T-helper 2 cell treated with Interferon-gamma antibody and Interleukin-4, amounts not matched to agents 5 μg/mL and 100 μg/mL, for 36 hours (primary cell): ENCODE results near the gene ASPRV1.
A peak's percentile ranks its signal among the peaks of the same experiment; 100 is the strongest.

ENCODE experiments used
- DNase-seq: peaks from one replicate; pipeline ENCODE4 v3.0.0; 2021; ENCODE audit warnings: low spot score
- H3K27ac Mint-ChIP-seq: one replicate; pipeline ENCODE4 v1.8.0; 2021; ENCODE audit warnings: mild to moderate bottlenecking, mixed read lengths
- H3K27me3 Mint-ChIP-seq: one replicate; pipeline ENCODE4 v1.8.0; 2021; ENCODE audit warnings: low read depth, mixed read lengths
- H3K36me3 Mint-ChIP-seq: one replicate; pipeline ENCODE4 v1.8.0; 2021; ENCODE audit warnings: low read depth, mixed read lengths
- H3K4me1 Mint-ChIP-seq: one replicate; pipeline ENCODE4 v1.8.0; 2021; ENCODE audit warnings: low read depth, mixed read lengths
- H3K4me3 Mint-ChIP-seq: one replicate; pipeline ENCODE4 v1.8.0; 2022; ENCODE audit warnings: mild to moderate bottlenecking, moderate library complexity, mixed read lengths
- H3K9me3 Mint-ChIP-seq: one replicate; pipeline ENCODE4 v1.8.0; 2021; ENCODE audit warnings: mixed read lengths

Gene ASPRV1

DNA sequence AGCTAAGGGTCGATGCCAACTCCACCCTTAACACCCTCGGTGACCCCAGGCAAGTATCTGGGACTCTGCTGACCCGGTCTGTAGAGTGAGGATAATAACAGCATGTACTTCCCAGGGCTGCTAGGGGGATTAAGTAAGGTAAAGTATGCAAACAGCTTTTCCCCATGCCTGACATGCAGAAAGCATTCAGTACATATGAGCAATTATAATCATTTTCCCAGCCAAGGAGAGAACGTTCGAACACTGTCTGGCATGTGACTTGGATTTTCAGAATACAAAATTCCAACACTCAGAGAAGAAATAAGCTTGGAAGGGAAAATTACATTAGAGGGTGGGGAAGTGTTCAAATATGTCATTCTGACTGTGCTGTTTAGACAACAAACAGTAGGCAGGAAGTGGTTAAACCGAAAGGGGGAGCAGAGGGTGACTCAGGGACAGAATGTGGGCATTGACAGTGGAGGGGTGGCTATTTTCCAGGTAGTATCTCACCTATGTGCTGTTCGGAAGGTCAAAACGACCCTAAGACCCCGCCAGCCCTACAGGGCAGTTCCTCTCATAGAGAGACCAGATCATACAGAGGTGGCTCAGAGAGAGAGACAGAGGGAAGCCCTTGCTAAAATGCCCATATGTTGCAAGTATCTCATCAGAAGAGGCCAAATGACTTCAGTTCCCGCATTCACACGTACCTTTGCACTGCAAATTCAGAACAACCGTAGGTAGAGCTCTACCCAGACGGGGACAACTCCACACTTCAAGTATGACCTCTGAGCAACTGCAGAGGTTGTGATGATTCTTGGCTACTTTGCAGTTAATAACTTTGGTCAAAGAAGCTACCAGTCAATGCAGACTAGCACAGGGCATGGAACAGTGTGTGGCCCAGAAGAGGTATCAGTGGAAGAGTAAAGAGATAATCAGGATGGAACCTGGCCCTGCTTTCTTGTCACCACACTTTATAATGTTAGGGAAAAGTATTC, 14.8 kb downstream of the ASPRV1 start:
- peaks cover 44% of the 10 kb centered on the region for H3K4me1 Mint-ChIP-seq
- peaks cover 26% of the 10 kb centered on the region for H3K36me3 Mint-ChIP-seq
- no peaks in the 10 kb centered on the region for H3K27me3 Mint-ChIP-seq
- peak; percentile 65 for DNase-seq
- H3K4me3 Mint-ChIP-seq = peak overlapping the region; percentile 62
- H3K27ac Mint-ChIP-seq = peak overlapping the region; percentile 90
- H3K9me3 Mint-ChIP-seq = no peaks in the 10 kb centered on the region

DNA sequence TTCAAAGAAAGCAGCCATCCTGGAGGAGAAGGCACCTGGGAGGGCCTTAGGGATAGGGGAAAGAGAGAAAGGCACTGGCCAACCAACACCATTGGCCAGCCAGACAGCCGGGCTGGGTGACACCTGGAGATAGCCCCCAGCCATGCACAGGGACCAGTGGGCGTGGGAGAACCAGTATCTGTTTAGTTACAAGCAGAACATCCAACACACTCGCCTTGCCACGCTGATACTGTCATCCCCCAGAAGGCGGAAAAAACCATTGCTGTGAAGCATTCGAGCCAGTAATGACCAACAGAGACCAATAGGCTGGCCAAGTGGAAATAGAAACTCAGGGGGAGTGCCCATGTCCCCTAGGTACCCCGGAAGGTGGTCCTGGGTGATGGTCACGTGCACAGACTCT, 15.5 kb downstream of the ASPRV1 start:
- no peak for DNase-seq
- Mint-ChIP-seq H3K27me3 (no peaks in the 10 kb centered on the region), H3K9me3 (no peaks in the 10 kb centered on the region), H3K4me1 (peaks cover 44% of the 10 kb centered on the region), H3K27ac (peak overlapping the region; percentile 90), H3K4me3 (peak overlapping the region; percentile 62), H3K36me3 (peaks cover 33% of the 10 kb centered on the region)

DNA sequence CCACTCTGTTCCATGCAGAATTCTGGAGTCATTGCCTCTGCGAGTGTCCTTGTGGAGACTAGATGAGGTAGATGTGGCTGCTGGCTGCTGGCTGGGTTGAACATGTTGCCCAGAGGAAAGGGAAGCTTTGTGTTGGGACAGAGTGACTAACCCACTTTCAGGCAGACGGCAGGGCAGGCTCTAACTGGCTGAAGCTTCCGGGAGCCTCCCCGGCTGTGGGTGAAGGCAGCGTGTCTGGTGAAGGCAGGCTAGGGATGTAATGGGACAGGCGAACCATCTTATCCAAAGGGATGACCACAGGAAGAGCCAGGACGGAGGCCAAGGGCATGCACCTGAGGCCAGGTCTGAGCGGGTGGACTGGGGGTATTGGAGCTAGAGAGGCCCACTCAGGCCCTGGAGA, 16.0 kb downstream of the ASPRV1 start:
- H3K27ac Mint-ChIP-seq = peak overlapping the region; percentile 90
- no peak for DNase-seq
- peak overlapping the region; percentile 62 for H3K4me3 Mint-ChIP-seq
- H3K4me1 Mint-ChIP-seq = peaks cover 44% of the 10 kb centered on the region
- H3K36me3 Mint-ChIP-seq = peaks cover 37% of the 10 kb centered on the region
- no peaks in the 10 kb centered on the region for H3K9me3 Mint-ChIP-seq
- no peaks in the 10 kb centered on the region for H3K27me3 Mint-ChIP-seq

DNA sequence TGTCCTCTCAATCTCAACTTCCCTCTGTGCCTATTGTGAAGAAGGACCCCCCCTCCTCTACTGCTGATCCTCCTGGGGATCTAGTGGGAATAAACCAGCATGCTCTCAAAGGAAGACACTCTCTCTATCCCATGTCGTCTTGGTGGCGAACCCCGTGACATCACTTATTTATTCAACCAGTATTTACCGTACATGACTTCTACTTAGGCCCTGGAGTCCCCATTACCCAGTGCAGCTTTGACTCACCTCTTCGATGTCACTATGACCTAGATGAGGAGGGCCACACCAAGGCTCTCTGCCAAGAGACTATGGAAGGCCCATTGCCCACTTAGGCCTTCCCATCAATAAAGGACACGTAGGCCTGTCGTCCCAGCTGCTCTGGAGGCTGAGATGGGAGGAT, 16.7 kb downstream of the ASPRV1 start:
- H3K27ac Mint-ChIP-seq = peak overlapping the region; percentile 43
- H3K4me3 Mint-ChIP-seq = no peak overlapping the region
- peaks cover 44% of the 10 kb centered on the region for H3K36me3 Mint-ChIP-seq

DNA sequence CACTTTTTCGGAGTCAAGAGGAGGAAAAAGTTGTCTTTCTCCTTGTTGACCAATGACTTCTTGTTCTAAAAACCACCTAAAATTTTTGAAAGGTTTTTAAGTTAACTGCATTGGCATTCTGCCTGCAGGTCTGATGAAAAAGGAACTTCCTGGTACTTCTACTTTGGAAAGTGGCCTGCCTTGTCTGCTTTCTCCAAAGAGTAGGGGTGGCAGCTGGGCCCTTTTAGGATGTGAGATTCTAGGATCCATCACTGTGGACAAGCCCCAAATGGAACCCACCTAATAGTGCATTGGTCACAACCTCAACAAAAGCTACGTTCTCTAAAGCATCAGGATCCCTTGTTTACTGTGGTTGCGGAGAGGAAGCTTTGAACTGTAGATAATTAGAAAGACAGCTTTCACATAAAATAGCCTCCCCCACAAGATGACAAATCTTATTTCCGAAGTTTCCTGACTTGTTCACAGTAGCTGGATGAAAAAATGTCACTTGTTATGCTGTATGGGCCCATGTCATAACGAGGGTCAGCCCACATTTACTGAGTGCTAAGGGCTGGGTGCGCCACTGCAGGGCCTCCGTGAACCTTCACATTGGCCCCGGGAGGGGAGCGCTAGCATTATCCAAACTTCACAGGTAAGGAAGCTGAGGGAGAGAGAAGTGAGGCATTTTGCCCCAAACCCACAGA, 17.4 kb downstream of the ASPRV1 start:
- Mint-ChIP-seq H3K4me1 (peaks cover 43% of the 10 kb centered on the region), H3K36me3 (peaks cover 51% of the 10 kb centered on the region), H3K4me3 (no peak overlapping the region), H3K27me3 (no peaks in the 10 kb centered on the region), H3K9me3 (no peaks in the 10 kb centered on the region), H3K27ac (no peak overlapping the region)
- DNase-seq = no peak

More for the DNA sequence above, 16.7 kb downstream of the ASPRV1 start:
- Mint-ChIP-seq H3K4me1 (peaks cover 44% of the 10 kb centered on the region), H3K27me3 (no peaks in the 10 kb centered on the region), H3K9me3 (no peaks in the 10 kb centered on the region)
- DNase-seq = no peak

DNA sequence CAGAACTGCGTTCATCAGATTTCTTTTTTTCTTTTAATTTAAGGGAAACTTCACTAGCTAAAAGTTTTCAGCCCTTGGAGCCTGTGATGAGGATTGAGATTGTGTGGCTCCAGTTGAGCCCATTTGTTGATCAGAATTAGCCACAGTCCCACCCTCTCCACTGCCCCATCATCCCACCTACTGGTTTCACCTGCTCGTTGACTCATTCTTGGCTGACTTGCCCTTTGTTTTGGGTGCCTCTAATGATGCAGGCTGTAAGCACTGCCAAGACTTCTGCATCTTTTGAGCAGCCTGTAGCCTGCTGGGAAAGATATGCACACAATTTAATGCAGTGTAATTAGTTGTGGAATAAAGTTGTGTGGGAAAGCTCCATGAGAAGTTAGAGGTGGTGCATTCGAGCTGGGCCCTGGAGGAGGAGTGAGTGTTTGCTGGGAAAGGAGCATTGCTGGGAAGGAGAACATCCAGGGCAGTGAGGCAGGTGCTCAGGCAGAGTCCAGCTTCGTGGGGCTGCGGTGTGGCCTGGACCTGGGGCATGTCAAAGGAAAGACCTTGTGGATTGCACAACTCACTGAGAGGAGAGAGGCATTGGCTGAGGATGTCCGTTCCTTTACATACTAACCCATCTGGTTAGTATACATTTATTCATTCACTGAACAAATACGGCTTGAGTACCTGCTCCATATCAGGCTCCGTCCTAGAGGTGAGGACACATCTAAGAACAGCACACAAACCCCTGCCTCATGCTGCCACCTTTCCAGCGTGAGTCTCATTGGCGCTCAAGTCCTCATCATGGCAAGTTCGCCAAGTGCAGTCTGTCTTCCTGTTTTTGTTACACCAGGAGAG, 18.2 kb downstream of the ASPRV1 start:
- H3K9me3 Mint-ChIP-seq = no peaks in the 10 kb centered on the region
- H3K4me1 Mint-ChIP-seq = peaks cover 42% of the 10 kb centered on the region
- H3K36me3 Mint-ChIP-seq = peaks cover 58% of the 10 kb centered on the region
- H3K27me3 Mint-ChIP-seq = no peaks in the 10 kb centered on the region
- H3K4me3 Mint-ChIP-seq = no peak overlapping the region
- no peak for DNase-seq
- peak overlapping the region; percentile 55 for H3K27ac Mint-ChIP-seq

DNA sequence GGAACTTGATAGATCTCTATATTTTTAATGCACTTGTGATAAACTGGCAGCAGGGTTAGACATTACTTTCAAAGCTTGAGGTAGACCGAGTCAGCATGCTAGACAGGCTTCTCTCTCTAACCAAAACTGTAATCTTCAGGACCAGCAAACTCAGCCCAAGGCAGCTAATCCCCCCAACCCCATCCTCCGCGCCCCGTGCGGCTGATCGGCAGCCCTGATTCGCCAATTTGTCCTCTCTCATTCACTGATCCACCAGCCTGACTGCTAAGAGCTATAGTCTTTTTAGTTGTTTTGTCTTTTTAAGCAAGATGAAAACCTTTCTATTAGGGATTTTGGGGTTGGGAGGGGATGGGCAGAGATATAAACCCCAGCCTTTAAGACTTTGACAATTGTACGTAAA, 20.7 kb downstream of the ASPRV1 start:
- Mint-ChIP-seq H3K9me3 (no peaks in the 10 kb centered on the region), H3K4me3 (no peak overlapping the region), H3K4me1 (peaks cover 23% of the 10 kb centered on the region), H3K27ac (no peak overlapping the region), H3K27me3 (no peaks in the 10 kb centered on the region), H3K36me3 (peaks cover 77% of the 10 kb centered on the region)
- no peak for DNase-seq

DNA sequence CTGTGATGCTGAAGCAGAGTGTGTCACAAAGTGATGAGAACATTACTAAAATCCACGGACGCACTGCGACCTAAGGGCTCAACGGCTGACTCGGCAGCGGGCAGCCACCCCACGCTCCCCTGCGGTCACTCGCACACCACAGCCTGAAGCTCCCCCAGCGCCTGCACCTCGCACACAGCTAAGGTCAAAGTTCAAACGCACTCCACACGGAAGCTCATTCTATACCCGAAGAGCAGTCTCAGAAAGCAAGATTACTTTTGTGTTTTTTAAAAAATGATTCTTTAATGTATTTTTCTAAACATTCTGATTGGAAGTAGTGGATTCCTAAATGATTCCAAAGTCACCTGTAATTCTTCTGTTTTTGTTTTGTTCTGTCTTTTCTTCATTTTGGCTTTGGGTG, 21.7 kb downstream of the ASPRV1 start:
- H3K36me3 Mint-ChIP-seq = peaks cover 81% of the 10 kb centered on the region
- no peaks in the 10 kb centered on the region for H3K27me3 Mint-ChIP-seq
- H3K4me1 Mint-ChIP-seq = peaks cover 15% of the 10 kb centered on the region
- H3K4me3 Mint-ChIP-seq = no peak overlapping the region
- DNase-seq = no peak
- H3K9me3 Mint-ChIP-seq = no peaks in the 10 kb centered on the region
- H3K27ac Mint-ChIP-seq = no peak overlapping the region

DNA sequence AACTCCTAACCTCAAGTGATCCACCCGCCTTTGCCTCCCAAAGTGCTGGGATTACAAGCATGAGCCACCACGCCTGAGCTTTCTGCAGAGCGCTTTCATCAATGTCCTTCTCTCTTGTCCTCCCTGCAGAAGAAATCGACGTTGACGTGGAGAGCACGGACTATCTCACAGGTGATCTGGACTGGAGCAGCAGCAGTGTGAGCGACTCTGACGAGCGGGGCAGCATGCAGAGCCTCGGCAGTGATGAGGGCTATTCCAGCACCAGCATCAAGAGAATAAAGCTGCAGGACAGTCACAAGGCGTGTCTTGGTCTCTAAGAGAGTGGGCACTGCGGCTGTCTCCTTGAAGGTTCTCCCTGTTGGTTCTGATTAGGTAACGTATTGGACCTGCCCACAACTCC, 23.5 kb downstream of the ASPRV1 start:
- no peak for DNase-seq
- Mint-ChIP-seq H3K4me3 (no peak overlapping the region), H3K36me3 (peaks cover 77% of the 10 kb centered on the region), H3K27me3 (no peaks in the 10 kb centered on the region), H3K27ac (no peak overlapping the region), H3K4me1 (peaks cover 13% of the 10 kb centered on the region), H3K9me3 (no peaks in the 10 kb centered on the region)

DNA sequence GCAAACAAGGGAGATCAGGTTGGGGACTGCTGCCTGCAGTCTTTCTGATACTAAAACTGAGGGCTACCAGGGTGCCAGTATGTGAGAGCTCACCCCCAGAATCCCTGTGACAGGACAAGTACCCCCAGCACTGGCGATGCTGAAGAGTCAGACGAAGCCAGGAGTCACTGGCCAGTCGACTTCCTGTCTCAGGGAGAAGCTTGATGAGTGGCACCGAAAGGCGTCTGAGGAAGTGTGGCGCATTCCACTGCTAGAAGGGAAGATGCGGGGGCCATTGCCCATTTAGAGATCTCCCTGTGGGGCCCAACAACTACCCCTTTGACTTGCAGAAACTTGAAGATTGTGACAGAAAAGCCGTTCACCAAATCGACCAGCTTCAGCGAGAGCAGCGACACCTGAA, 24.5 kb downstream of the ASPRV1 start:
- peaks cover 73% of the 10 kb centered on the region for H3K36me3 Mint-ChIP-seq
- no peaks in the 10 kb centered on the region for H3K9me3 Mint-ChIP-seq
- peaks cover 19% of the 10 kb centered on the region for H3K4me1 Mint-ChIP-seq
- no peak overlapping the region for H3K4me3 Mint-ChIP-seq
- no peak for DNase-seq
- no peaks in the 10 kb centered on the region for H3K27me3 Mint-ChIP-seq
- no peak overlapping the region for H3K27ac Mint-ChIP-seq

DNA sequence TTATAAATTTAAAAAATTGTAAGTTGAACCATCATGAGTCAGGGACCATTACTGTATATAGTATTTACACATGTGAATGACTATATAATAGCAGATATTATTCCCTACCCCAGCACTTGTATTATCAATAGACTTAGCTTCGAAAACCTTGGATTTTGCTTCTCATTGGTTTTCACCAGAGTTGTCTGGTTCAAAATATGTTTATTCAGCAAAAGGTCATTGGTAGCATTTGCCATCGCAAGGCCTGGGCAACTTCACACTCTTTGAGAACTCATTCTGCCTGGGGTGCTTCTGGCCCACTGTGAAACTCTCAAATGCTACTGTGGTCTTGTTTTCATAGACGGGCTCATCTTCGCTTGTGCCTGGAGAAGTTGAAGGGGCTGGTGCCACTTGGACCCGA, 26.4 kb downstream of the ASPRV1 start:
- H3K4me3 Mint-ChIP-seq = no peak overlapping the region
- DNase-seq = no peak
- peaks cover 58% of the 10 kb centered on the region for H3K36me3 Mint-ChIP-seq
- H3K27ac Mint-ChIP-seq = no peak overlapping the region
- H3K4me1 Mint-ChIP-seq = peaks cover 22% of the 10 kb centered on the region
- H3K9me3 Mint-ChIP-seq = no peaks in the 10 kb centered on the region
- no peaks in the 10 kb centered on the region for H3K27me3 Mint-ChIP-seq

DNA sequence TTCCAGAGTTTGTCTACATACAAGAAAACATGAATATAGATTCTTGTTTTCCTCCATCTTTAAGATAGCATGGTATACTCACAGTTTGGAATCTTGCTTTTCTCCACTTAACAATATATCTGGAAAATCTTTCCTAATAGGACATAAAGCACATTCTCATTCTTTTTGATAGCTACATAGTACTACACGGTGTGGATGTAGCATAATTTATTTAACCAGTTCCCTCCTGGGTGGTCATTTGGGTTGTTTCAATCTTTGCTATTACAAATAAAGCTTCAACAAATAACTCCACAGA, 26.9 kb downstream of the ASPRV1 start:
- Mint-ChIP-seq H3K27me3 (no peaks in the 10 kb centered on the region), H3K36me3 (peaks cover 53% of the 10 kb centered on the region), H3K9me3 (no peaks in the 10 kb centered on the region), H3K27ac (no peak overlapping the region), H3K4me3 (no peak overlapping the region), H3K4me1 (peaks cover 22% of the 10 kb centered on the region)
- DNase-seq = no peak

DNA sequence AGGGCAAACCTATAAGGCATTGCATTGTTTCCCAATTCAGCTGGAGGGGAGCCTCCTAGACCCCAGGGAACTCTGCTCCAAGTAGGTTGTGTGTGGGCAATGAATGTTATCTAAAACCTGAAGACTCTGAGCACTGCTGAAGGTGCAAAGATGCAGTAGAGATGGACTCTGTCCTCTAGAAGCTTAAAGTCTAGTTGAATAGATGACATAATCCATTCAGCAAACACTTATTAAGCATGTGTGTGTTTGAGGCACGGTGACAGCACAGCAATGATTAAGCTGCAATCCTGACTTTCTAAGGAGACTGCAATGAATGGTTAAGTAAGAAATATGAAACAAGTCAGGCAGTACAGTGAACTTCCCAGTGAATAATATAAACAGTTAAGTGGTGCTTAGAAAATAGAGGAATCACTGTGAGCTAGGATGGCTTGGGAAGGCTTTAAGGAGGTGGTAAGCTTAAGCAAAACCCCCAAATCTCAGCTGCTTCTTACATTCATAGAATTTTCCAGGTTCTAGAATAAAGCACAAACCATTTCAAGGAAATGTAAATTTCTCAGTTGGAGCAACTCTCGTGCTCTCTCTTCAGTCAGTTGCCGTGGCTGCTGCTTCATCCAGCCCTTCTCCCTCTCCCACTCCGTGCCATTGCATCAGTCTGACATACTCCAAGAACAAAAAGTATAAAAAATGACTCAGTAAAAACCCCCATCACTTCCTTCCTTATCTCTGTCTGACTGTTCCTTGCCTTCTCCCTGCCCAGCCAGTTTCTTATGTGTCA, 27.4 kb downstream of the ASPRV1 start:
- DNase-seq = no peak
- Mint-ChIP-seq H3K9me3 (no peaks in the 10 kb centered on the region), H3K4me1 (peaks cover 22% of the 10 kb centered on the region), H3K36me3 (peaks cover 52% of the 10 kb centered on the region), H3K27ac (no peak overlapping the region), H3K27me3 (no peaks in the 10 kb centered on the region), H3K4me3 (no peak overlapping the region)
